Activated CD4-positive, alpha-beta T cell treated with anti-CD3 and anti-CD28 coated beads, Interleukin-2, Interleukin-6, amounts not matched to agents 100 ng/mL and 50 ng/mL, durations not matched to agents 16 hours and 8 hours (primary cell): ENCODE results near the gene GPC1.

Experiments
- DNase-seq: peaks from one replicate; pipeline ENCODE4 v3.0.0-alpha.2; 2020

GPC1 gene

DNA sequence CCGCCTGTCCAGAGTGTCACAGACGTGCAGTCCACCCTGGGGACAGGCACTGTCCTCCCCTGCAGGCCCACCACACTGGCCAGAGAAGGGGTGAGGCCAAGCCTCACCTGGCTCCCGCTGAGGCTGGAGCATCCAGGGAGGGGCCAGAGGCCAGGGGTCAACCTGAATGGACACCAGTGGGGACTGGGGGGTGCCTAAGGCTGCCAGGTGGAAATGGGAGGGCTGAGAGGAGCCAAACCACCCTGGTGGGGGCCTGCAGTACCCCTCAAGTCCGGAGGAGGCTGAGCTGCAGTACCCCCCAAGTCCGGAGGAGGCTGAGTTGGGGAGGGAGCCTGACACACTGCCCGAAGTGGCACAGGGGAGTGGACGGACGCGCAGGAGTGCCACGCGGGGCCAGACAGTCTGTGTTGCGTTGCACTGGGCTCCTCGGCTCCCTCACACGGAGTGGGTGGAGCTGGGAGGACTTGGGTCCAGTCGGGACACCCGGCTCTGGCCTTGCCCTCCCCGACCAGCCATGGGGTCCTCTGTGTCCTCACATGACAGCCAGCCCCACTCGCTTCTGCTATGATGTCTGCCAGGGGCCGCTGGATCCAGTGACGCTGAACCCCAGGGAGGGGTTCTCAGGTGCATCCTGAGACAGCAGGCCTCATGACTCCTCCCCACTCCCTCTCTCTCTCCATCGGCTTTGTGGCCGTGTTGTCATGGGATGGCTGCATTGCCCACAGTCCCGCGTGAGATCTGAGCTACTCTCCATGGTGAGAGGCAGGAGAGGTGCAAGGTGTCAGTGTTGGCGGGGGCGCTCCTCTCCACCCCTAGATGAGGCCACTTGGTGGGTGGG, 22.3 kb upstream of the GPC1 start:
- no peak for DNase-seq

DNA sequence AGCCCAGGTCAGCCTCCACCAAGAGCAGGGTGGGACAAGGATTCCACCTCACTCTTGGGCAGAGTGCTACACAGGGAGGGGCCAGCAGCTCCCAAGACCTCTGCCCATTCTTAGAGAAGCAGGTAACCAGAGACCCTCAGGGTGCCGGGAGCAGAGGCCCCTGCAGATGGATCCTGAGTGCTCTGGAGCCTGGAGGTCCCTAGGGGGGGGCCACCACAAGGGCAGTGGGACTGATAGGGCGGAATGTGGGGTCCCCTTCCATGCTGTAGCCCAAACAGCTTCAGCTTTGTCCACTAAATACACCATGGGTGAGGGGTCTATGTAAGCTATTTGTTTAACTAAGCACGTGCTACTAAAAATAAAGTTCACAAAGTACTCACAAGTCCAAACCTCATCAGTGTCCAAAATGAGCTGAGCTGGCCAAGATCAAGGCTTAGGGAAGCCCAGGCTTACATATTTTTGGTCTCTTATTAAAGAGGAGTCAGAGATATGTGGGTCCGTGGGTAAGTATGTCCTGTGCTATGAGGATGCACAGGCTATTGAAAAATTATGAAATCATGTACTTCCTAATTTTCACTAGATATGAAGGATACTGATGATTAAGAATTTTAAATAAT, 21.5 kb upstream of the GPC1 start:
- DNase-seq: no peak

GRCh38 chr2:240416821-240417220, 18.6 kb upstream of the GPC1 start:
- no peak for DNase-seq

GRCh38 chr2:240418311-240418710, 17.2 kb upstream of the GPC1 start:
- DNase-seq: no peak

DNA sequence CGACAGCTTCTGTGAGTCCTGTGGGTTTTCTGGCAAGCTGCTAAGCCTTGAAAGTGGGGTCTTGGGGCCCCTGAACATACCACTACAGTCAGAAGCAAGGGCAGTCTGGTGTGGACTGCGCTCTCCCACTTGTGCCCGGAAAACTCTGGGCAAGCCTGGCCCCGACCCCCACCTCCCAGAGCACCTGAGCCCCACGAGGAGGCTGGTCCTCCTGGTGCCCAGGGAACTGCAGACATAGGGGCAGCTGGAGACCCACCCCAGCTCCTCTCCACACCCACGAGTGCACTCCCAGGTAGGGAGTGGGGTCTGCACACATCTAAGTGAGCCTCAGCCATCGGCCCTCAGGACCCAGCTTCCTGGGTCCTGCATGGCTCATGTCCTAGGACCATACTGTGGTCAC, 16.2 kb upstream of the GPC1 start:
- no peak for DNase-seq

- DNase-seq: no peak
Observed at GRCh38 chr2:240419723-240420122, 15.7 kb upstream of the GPC1 start.

DNA sequence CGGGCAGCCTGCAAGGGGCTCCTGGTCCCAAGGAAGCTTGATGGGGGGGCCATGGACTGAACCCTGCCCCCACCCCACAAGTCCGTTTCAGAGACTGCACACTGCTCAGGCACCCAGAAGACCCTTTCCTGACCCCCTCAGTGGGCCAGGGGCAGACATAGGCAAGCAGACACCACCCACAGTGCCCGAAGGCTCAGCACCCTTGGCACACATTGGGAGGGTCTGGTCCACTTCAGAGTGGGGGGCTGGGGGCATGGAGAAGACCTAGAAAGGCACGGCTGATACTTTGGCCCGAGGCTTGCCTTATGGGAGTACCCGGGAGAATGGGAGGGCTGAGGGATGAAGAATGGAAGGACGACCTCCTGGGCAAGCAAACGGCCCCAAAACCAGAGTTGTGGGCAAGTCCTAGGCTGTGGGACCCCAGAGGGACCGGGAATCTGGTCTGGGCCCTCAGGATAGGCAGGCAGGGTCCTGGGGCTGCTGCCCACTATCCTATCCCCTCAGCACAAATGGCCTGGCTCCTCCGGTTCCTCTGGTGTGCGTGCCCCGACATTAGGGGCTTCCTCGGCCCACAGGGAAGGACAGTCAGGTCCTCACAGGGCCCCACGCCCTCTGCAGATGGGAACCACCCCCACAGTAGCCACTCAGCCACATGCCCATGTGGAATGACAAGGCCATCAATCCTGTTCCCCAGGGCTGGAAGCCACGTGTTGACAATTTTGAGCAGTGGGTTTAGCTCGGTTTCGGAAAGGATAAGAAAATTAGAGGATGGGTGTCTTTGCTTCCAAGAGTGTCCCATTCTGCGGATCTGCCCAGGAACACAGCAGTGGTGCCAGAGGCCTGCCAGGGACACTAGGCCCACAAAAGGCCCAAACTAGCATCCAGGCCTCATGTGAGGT, 15.0 kb upstream of the GPC1 start:
- DNase-seq: no peak

- DNase-seq: no peak
Observed at GRCh38 chr2:240421381-240421780, 14.1 kb upstream of the GPC1 start.

GRCh38 chr2:240422658-240423329, 12.7 kb upstream of the GPC1 start:
- no peak for DNase-seq

DNA sequence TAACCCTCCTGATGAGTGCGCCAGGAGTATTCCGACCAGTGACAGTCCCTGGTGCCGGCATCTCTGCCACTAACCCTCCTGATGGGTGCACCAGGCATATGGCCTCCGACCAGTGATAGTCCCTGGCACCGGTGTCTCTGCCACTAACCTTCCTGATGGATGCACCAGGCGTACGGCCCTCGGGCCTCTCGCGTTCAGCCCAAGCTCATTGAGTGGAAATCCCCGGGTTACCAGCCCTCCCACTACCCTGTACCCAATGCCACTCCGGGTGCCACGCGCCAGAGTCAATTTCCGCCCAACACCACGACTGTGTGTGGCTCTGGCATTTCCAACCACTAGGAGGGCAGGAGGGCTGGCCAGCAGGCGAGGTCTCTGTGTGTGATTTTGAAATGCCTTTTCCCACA, 11.7 kb upstream of the GPC1 start:
- no peak for DNase-seq

- no peak for DNase-seq
Observed at GRCh38 chr2:240424341-240425235, 10.9 kb upstream of the GPC1 start.

DNA sequence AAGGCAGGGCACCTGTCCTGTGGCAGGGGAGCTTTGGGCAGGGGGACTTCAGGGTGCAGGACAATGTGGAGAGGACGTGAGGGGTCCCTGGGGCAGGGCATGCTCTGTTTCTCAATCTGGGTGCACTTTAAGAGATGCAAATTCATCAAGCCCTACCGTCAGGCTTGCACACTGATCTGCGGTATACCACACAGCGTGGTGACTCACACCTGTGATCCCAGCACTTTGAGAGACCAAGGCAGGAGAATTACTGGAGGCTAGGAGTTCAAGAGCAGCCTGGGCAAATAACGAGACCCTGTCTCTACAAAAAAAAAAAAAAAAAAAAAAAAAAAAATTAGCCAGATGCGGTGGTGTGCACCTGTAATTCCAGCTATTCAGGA, 10.2 kb upstream of the GPC1 start:
- no peak for DNase-seq

DNA sequence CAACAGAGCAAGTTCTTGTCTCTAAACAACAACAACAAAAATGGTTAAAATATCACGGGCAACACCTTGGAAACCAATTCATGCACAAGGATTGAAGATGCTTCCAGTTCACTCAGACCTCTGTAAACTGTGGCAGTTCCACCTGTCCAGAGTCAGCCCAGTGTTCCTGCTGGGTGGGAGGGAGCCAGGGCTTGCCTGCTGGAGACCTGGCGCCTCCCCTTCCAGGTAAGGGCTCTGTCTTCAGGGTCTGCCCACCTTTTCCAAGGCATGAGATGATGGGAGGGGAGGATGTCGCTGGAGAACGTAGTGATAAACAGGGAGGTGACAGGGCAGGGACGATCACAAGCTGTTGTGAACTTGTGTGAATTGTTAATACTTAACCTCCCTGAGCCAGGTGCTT, 9.8 kb upstream of the GPC1 start:
- DNase-seq: no peak

DNA sequence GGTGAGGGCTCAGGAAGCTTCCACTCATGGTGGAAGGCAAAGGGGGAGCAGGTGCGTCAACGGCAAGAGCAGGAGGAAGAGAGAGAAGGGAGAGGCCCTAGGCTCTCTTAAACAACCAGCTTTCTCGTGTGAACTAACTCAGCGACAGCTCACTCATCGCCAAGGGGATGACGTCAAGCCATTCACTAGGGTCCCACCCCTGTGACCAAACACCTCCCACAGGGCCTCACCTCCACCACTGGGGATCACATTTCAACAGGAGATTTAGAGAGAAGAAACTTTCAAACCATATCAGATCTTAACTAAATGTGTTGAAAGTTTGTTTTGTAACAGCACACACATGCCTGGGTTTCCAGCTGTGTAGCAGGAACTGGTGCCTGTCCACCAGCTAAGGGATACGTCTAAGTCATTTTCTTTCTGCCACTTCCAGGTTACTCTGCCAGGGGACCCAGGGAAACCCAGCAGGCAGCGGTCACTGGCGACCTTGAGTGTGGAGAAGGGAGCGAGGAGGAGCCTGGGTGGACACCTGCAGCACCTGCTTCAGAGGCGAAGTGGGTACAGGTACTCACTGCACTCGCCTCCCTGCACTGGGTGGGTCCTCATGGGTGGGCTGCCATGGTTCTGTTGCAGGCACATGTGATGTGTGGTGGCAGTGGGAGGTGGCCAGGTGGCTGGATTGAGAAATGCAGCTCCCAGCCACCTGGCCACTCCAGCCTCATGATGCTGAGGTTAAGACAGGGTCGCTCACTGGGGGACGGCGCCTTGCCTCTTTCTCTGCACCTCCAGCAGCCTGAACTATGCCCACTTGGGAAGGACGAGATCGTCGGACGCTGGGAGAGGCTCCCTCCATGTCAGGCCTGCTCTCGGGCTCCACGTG, 8.4 kb upstream of the GPC1 start:
- DNase-seq: no peak

- DNase-seq: no peak
Observed at GRCh38 chr2:240427729-240428128, 7.7 kb upstream of the GPC1 start.

- no peak for DNase-seq
Observed at GRCh38 chr2:240428245-240428644, 7.2 kb upstream of the GPC1 start.

DNA sequence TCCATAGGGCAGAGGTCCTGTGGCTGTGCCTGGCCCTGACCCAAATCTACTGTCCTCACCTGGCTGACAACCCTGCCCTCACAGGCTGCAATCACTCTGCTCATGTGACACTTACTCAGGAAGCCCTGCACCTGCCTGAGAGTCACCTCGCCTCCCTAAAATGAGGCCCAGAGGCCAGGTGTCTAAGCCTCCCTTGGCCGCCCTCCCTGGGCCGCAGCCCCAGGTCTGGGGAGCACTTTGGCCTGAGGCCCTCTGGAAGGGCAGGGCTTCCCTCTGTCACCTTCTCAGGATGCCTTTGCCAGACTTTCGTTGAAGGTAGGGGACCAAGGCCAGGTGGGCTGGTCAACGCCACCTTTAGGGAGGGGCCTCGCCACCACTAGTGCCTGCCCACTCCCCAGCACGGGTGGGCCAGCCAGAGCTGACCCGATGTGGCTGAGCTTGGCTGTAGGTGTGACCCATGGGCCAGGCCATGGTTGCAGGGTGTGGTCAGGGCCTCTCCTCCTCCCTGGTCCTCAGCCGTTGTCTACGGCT, 6.1 kb upstream of the GPC1 start:
- DNase-seq: no peak

DNA sequence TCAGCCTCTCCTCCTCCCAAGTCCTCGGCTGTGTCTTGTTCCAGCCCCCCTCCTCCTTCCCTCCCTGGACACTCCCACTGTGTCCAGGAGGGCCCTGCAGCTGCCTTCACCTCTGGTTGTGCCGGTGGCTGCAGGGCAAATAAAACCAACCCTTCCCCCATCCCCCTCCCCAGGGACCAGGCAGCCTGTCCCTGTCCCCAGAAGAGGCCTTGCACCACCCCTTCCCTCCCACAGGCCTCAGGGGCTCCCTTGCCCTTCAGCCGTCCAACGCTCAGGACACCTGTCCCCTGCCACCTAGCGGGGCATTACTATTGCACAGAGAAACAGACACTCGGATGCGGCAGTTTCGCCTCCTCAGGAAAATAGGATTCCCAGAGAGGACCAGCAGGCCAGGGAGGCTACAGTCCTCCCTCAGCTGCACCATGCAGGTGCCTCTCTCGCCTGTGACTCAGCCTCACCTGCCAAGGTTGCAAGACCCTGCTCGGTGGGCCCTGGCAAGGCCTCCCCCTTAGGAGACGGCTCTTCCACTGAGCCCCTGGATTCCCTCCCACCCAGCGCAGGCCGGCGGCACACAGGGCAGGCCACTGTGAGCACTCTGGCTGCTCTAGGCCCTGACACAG, 5.5 kb upstream of the GPC1 start:
- no peak for DNase-seq

GRCh38 chr2:240430595-240430994, 4.9 kb upstream of the GPC1 start:
- no peak for DNase-seq

GRCh38 chr2:240431271-240431660, 4.2 kb upstream of the GPC1 start:
- DNase-seq: no peak
